ENCODE data around the gene ADAMTS17.
"Not testable (repeated sequence)": the region's sequence is repeated elsewhere in the genome, so short reads cannot be mapped to it uniquely, and the experiment has no call there.

ADAMTS17 gene

DNA sequence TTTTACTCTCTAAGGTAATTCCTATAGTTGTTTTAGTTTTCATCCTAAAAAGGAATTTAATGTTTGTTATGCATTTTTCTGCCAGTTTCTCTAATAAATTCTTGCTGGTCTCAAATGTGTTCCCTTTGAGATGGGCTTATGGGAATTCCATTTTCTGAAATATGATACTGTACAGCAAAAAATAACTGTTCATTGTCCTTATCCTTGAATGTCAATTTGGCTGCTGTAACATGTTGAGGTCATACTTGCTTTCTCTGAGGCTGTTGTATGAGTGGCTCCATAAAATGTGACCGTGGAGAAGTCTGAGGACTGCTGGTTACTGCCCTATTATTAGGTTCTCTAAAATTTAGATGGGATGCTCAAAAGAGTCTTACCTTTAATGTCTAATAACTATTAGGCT is 266.5 kb downstream of the ADAMTS17 start:
- TF ChIP-seq, protein P1, sequence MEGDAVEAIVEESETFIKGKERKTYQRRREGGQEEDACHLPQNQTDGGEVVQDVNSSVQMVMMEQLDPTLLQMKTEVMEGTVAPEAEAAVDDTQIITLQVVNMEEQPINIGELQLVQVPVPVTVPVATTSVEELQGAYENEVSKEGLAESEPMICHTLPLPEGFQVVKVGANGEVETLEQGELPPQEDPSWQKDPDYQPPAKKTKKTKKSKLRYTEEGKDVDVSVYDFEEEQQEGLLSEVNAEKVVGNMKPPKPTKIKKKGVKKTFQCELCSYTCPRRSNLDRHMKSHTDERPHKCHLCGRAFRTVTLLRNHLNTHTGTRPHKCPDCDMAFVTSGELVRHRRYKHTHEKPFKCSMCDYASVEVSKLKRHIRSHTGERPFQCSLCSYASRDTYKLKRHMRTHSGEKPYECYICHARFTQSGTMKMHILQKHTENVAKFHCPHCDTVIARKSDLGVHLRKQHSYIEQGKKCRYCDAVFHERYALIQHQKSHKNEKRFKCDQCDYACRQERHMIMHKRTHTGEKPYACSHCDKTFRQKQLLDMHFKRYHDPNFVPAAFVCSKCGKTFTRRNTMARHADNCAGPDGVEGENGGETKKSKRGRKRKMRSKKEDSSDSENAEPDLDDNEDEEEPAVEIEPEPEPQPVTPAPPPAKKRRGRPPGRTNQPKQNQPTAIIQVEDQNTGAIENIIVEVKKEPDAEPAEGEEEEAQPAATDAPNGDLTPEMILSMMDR (IDR thresholded peaks at IDR 0.05; ENCODE audit: extremely low read depth, missing control alignments) = no peak
- no peak for DNase-seq (ENCODE audit: low spot score)

DNA sequence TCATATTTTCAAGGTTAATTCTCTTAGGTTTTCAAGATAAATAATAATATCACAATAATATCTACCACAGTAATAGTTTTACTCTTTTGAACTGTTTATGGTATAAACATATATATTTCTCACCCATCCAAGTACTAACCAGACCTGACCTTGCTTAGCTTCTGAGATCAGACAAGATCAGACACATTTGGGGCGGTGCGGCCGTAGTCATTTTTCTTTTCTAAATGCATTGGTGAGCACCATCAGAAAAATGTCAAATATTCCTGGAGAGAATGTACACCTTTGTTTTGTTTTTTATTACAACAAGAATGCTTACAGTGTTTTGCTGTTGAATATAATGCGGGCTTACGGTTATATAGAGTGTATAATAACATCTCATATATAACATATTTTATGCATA is 267.8 kb downstream of the ADAMTS17 start:
- TF ChIP-seq, protein P1 (IDR thresholded peaks at IDR 0.05; ENCODE audit: extremely low read depth, missing control alignments) = no peak
- no peak for DNase-seq (ENCODE audit: low spot score)

DNA sequence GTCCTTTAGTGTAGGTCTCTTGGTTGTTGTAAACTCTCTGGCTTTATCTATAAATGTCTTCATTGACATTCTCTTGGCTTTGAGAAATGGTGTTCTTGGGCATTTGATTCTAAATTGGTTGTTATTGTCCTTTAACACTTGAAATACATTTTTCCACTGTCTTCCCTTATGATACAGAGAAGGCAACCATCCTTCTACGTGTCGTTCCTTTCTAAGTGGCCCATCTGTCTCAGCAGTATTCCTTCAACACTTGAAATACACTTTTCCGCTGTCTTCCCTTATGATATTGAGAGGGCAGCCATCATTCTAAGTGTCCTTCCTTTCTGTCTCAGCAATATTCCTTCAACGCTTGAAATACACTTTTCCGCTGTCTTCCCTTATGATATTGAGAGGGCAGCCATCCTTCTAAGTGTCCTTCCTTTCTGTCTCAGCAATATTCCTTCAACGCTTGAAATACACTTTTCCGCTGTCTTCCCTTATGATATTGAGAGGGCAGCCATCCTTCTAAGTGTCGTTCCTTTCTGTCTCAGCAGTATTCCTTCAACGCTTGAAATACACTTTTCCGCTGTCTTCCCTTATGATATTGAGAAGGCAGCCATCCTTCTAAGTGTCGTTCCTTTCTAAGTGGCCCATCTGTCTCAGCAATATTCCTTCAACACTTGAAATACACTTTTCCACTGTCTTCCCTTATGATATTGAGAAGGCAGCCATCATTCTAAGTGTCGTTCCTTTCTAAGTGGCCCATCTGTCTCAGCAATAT is 275.1 kb downstream of the ADAMTS17 start:
- DNase-seq (ENCODE audit: low spot score) = not testable (repeated sequence)

DNA sequence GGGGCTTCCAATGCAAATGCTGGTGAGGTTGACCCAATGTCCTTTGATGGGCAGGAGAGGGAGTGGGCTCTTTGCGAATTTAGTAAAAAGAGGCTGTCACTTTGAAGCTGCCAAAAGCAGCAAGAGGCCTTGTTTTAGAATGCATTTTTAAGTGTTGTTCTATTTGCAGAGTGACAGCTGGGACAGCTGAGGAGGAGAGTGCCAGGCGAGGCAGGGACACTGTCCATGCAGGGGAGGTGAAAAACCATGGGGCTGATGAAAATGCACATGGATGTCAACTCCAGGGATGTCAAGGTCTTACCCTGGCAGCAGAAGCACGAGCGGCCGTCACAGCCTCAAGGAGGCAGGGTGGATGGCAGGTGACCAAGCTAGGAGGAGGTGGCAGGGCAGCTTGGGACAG is 279.8 kb downstream of the ADAMTS17 start:
- no peak for DNase-seq (ENCODE audit: low spot score)
- TF ChIP-seq, protein P1 (IDR thresholded peaks at IDR 0.05; ENCODE audit: extremely low read depth, missing control alignments) = no peak

DNA sequence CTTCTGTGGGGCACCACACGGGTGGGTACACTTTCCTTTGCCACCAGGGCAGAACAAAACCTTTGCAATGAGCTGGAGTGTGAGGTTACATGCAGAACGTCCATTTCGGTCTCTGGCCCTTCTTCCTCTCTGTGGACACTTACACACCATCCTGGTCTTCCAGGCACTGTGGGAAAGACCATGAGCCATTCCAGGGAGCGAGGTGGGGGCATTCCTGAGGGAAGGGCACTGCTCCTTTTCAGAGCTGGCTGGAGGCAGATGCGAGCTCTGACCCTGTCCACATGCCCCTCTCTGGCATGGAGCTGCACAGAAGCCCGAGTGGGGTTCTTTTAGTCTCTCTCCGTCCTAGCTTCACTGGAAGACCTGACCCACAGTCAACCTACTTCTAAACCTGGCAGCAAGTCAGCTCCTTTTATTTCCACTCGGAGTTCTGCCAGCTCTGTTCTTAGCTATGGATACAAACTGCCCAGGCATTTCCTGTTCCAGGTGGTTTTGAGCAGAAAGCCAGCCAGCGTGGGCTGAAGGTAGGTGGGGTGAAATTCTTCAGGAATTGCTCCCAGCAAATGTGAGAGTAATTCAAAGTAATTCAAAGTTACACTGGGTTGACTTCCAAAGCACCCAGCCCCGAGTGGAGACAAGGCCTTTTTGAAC is 281.4 kb downstream of the ADAMTS17 start:
- DNase-seq (ENCODE audit: low spot score) = no peak
- TF ChIP-seq, protein P1 (IDR thresholded peaks at IDR 0.05; ENCODE audit: extremely low read depth, missing control alignments) = no peak

DNA sequence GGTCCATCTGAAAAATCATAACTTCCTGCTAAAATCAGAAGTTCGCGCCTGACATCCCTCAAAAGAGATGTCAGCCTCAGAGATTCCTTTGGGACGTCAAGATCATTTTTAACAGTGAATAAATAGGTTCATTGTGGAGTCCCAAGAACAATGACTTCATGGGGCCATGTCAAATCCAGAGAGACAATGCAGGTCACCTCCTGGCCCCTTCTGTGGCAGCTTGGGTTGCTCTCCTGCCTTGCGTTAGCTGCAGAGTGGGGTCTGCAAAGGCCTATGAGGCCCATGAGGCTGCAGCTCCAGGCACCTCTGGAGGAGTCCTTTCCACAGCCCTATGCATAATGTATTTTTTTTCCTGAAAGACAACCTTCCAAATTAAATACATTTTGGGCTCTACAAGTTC is 282.3 kb downstream of the ADAMTS17 start:
- no peak for DNase-seq (ENCODE audit: low spot score)
- TF ChIP-seq, protein P1 (IDR thresholded peaks at IDR 0.05; ENCODE audit: extremely low read depth, missing control alignments) = no peak

DNA sequence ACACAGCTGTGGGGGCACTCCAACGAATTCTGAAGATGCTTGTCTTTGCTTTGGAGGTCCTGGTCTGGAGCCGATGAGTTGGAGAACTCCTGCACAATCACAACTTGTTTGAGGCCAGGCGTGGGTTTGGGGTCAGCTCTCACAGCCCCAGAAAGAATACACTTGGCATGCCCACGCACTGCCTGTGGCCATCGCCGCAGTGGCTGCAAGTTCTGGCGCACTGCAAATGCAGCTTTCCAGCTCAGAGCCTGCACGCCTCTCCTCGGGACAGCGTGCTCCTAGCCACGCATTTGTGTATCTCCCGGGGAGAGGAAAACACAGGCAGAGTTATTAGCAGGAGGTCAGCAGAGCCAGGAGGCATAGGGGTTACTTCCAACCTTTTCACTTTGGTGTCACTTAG is 282.7 kb downstream of the ADAMTS17 start:
- TF ChIP-seq, protein P1 (IDR thresholded peaks at IDR 0.05; ENCODE audit: extremely low read depth, missing control alignments) = no peak
- no peak for DNase-seq (ENCODE audit: low spot score)

DNA sequence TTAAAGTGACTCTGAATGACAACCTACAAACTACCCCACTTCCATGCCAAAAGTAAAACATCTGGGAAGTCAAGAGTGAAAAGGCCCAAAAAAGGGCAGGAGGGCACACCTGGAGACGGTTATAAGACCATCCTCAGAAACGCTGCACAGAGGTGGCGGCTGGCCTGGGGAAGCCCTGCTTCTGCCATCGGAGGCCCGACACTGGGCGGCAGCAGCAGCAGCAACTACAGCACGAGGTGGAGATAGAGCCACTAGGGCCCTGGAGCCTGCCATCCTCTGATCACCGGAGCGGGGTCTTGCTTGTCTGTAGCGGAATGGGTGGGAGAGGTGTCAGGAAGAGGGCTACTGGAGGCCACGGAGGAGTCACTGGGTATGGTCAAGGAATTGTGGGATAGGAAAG is 283.3 kb downstream of the ADAMTS17 start:
- TF ChIP-seq, protein P1 (IDR thresholded peaks at IDR 0.05; ENCODE audit: extremely low read depth, missing control alignments) = no peak
- no peak for DNase-seq (ENCODE audit: low spot score)
